Heart left ventricle (tissue), 16 donors: ENCODE measurements around the gene DSCAM. TPM values are rescaled to one million over a fixed set of nuclear protein-coding genes. Genes with fewer than 3 reads are reported as not detected.

Experiments
- ATAC-seq, 4 donors: fragments of 200-7000 bp; cut with Tn5 transposase; one replicate each; pipeline ENCODE4 v1.9.1; 2020 to 2022; ENCODE audit warnings: moderate library complexity in 4 of 4, mild to moderate bottlenecking in 3 of 4, moderate number of reproducible peaks in 1 of 4
- DNase-seq, 5 donors: peaks; one replicate each; pipeline ENCODE4 v3.0.0-alpha.2; 2020
- H3K27ac ChIP-seq, 12 donors: fragments of 200-600 bp; sonication (generic) in 4 of 12; one replicate each; pipeline versions ENCODE4 v1.5.0 to v1.8.0; 2016 to 2022; ENCODE audit warnings: mild to moderate bottlenecking in 2 of 12
- H3K27me3 ChIP-seq, 9 donors: fragments of 200-600 bp; sonication (generic) in 2 of 9; one replicate each; pipeline versions ENCODE4 v1.5.1 to v1.8.0; 2016 to 2022; ENCODE audit warnings: mild to moderate bottlenecking in 3 of 9
- H3K36me3 ChIP-seq, 9 donors: fragments of 200-600 bp; sonication (generic) in 2 of 9; one replicate each; pipeline versions ENCODE4 v1.5.0 to v1.8.0; 2018 to 2022; ENCODE audit warnings: mild to moderate bottlenecking in 2 of 9
- H3K4me1 ChIP-seq, 12 donors: fragments of 200-600 bp; sonication (generic) in 4 of 12; one replicate each; pipeline versions ENCODE4 v1.5.0 to v1.8.0; 2016 to 2022; ENCODE audit warnings: mild to moderate bottlenecking in 3 of 12
- H3K4me3 ChIP-seq, 12 donors: fragments of 200-600 bp; sonication (generic) in 4 of 12; one replicate each; pipeline versions ENCODE4 v1.5.0 to v1.8.0; 2017 to 2022; ENCODE audit warnings: mild to moderate bottlenecking in 9 of 12, moderate library complexity in 4 of 12
- H3K9me3 ChIP-seq, 12 donors: fragments of 200-600 bp; sonication (generic) in 4 of 12; one replicate each; pipeline versions ENCODE4 v1.5.0 to v1.8.0; 2016 to 2022; ENCODE audit warnings: mild to moderate bottlenecking in 1 of 12
- POLR2A ChIP-seq, 2 donors: fragments of 450-650 bp; IDR thresholded peaks; one replicate each; pipeline ENCODE4 v1.6.1; 2017; ENCODE audit warnings: antibody characterized with exemption in 2 of 2, mild to moderate bottlenecking in 2 of 2, moderate library complexity in 2 of 2
- WGBS, 4 donors: extraction: QIAGEN DNeasy Blood & Tissue Kit in 2 of 4; methylation state at CpG; one replicate each; pipeline versions ENCODE4 v1.1.5 to v1.1.7; 2013 to 2018; 5-methylcytosine and 5-hydroxymethylcytosine counted together
- intact Hi-C, 10 donors: fragments of 100-400 bp; cut with DNase I; formaldehyde crosslinking; loops; one replicate each; pipeline versions ENCODE4 v1.11.1 to v1.14.2; 2022
- polyA plus RNA-seq, 2 donors: library from polyadenylated mRNA; stranded (reverse); fragments of 200-250 nt; gene quantifications; one replicate each; pipeline ENCODE4 v1.2.3, GENCODE V29; 2013
- total RNA-seq, 9 donors: library from RNA; depleted of rRNA in 2 of 9; stranded (reverse); fragments of >200 nt in 2 of 9; fragmentation: NEBNext Ultra II Directional in 3 of 9; extraction: Animal tissue kit (Norgen Biotek cat#: 25700) in 3 of 9; gene quantifications; one replicate each; pipeline versions ENCODE4 v1.1.0 to v1.2.4, GENCODE V29; 2016 to 2023
- TF ChIP-seq, protein P1 (sequence below), 12 donors: fragments of 200-600 bp; sonication (generic) in 4 of 12; IDR thresholded peaks; one replicate each; pipeline versions ENCODE4 v1.5.0 to v1.8.0; 2018 to 2022; ENCODE audit warnings: antibody characterized with exemption in 12 of 12, mild to moderate bottlenecking in 5 of 12
- donor health status: ischemic (EF 13 %, LVEDD 7.1; RV severe dilation, severe dysfunction).
- donor health status: healthy with polysubstance abuse.
- donor health status: DM: no; HTN: yes; CAD: no.
- donor health status: DM: no; HTN: no; CAD: no.
- donor health status: ischemic (EF 25% LVEDD 6.9; RV normal size, moderate dysfunction).
- donor health status: ischemic (EF 25% LVEDD 5.7; RV mildly dilated, moderate dysfunction).
- donor health status: healthy.
- donor health status: DM: yes; HTN: yes; CAD: no.
- donor health status: ischemic (EF 35%, LVEDD 5.7; RV mildly dilated, moderate dysfunction).
- donor health status: nonischemic (EF 11% LVEDD 7.7; RV severe dilation, severe dysfunction).
- donor health status: DM: yes; HTN: yes; CAD: no.
- donor health status: PGD.
- donor health status: ischemic (EF 29% LVEDD 5.4; RV normal size, mild dysfunction).
- donor health status: nonischemic (EF 23%, LVEDD 6.1; RV moderate dilation, normal function).

Gene DSCAM
- total and polyA plus RNA-seq, 11 donors, result 0.03 TPM; not detected in 10

GRCh38 chr21:40704141-40704540 is 142.8 kb downstream of the DSCAM start:
- TF ChIP-seq, protein P1, sequence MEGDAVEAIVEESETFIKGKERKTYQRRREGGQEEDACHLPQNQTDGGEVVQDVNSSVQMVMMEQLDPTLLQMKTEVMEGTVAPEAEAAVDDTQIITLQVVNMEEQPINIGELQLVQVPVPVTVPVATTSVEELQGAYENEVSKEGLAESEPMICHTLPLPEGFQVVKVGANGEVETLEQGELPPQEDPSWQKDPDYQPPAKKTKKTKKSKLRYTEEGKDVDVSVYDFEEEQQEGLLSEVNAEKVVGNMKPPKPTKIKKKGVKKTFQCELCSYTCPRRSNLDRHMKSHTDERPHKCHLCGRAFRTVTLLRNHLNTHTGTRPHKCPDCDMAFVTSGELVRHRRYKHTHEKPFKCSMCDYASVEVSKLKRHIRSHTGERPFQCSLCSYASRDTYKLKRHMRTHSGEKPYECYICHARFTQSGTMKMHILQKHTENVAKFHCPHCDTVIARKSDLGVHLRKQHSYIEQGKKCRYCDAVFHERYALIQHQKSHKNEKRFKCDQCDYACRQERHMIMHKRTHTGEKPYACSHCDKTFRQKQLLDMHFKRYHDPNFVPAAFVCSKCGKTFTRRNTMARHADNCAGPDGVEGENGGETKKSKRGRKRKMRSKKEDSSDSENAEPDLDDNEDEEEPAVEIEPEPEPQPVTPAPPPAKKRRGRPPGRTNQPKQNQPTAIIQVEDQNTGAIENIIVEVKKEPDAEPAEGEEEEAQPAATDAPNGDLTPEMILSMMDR (IDR thresholded peaks at IDR 0.05), result no peak
- no peak for TF ChIP-seq POLR2A (IDR thresholded peaks at IDR 0.05)
- DNase-seq, result no peak
- WGBS, 4 donors, result 77 to 84% (median 79%) methylated on average over 3 of the region's 3 CpGs
- no peaks in the 10 kb centered on the region for H3K27me3 ChIP-seq
- no peak for ATAC-seq
- H3K27ac ChIP-seq, result no peak overlapping the region
- H3K4me1 ChIP-seq, result no peaks in the 10 kb centered on the region
- intact Hi-C loops, result no loop called here
- H3K36me3 ChIP-seq, result no peaks in the 10 kb centered on the region
- peaks cover 0 to 10% (median 0%) of the 10 kb centered on the region in 12 donors for H3K9me3 ChIP-seq
- no peak overlapping the region for H3K4me3 ChIP-seq

DNA sequence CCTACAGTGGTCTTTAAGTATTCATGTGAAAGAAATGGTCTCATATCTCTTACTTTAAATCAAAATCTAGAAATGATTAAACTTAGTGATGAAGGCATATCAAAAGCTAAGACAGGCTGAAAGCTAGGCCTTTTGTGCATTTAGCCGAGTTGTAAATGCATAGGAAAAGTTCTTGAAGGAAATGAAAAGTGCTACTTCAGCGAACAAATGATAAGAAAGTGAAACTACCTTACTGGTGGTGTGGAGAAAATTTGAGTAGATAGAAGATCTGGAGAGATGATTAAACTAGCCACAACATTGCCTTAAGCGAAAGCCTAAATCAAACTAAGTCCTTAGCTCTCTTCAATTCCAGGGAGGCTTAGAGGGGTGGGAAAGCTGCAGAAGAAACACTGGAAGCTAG is 147.6 kb downstream of the DSCAM start:
- Histone ChIP-seq H3K27ac (no peak overlapping the region), H3K9me3 (peaks cover 0 to 10% (median 0%) of the 10 kb centered on the region in 12 donors), H3K4me1 (no peaks in the 10 kb centered on the region), H3K36me3 (no peaks in the 10 kb centered on the region), H3K4me3 (no peak overlapping the region), H3K27me3 (no peaks in the 10 kb centered on the region)
- WGBS, 4 donors, result 79 to 83% (median 82%) methylated on average over 3 of the region's 3 CpGs
- no peak for TF ChIP-seq POLR2A (IDR thresholded peaks at IDR 0.05)
- TF ChIP-seq, protein P1 (IDR thresholded peaks at IDR 0.05), result no peak
- ATAC-seq, result no peak
- no peak for DNase-seq
- intact Hi-C loops, result no loop called here

GRCh38 chr21:40696246-40696645 is 150.7 kb downstream of the DSCAM start:
- Histone ChIP-seq H3K36me3 (no peaks in the 10 kb centered on the region), H3K9me3 (peaks cover 0 to 10% (median 0%) of the 10 kb centered on the region in 12 donors), H3K27me3 (no peaks in the 10 kb centered on the region), H3K4me3 (no peak overlapping the region), H3K4me1 (no peaks in the 10 kb centered on the region), H3K27ac (no peak overlapping the region)
- ATAC-seq (no peak), DNase-seq (no peak)
- TF ChIP-seq POLR2A (IDR thresholded peaks at IDR 0.05), result no peak
- TF ChIP-seq, protein P1 (IDR thresholded peaks at IDR 0.05), result no peak
- intact Hi-C loops, result no loop called here
- WGBS, 4 donors, result 81 to 91% (median 85%) methylated on average over 6 of the region's 6 CpGs

- intact Hi-C loops, result no loop called here
- no peaks in the 10 kb centered on the region for H3K36me3 ChIP-seq
- H3K9me3 ChIP-seq, result no peaks in the 10 kb centered on the region
- TF ChIP-seq, protein P1 (IDR thresholded peaks at IDR 0.05), result no peak
- no peak for TF ChIP-seq POLR2A (IDR thresholded peaks at IDR 0.05)
- no peaks in the 10 kb centered on the region for H3K27me3 ChIP-seq
- no peak overlapping the region for H3K4me3 ChIP-seq
- 41 to 52% (median 48%) methylated on average over 4 of the region's 4 CpGs for WGBS, 4 donors
- DNase-seq (no peak), ATAC-seq (no peak)
- H3K27ac ChIP-seq, result no peak overlapping the region
- no peaks in the 10 kb centered on the region for H3K4me1 ChIP-seq
Measured at GRCh38 chr21:40689840-40690360, 157.1 kb downstream of the DSCAM start.
